HL-60/S4 treated with phorbol 12-myristate 13-acetate at 8.2 ng/mL for 4 days and 3 days (cell line): ENCODE measurements around the gene SERHL2.
"Not testable (repeated sequence)": the region's sequence is repeated elsewhere in the genome, so short reads cannot be mapped to it uniquely, and the experiment has no call there.

Source experiments
- in situ Hi-C: fragments of 300-500 bp; cut with MboI; formaldehyde crosslinking; loops from 2 replicates; pipeline ENCODE4 v1.15.0; 2022; ENCODE audit warnings: low sequenced_read_pairs

Gene SERHL2

DNA sequence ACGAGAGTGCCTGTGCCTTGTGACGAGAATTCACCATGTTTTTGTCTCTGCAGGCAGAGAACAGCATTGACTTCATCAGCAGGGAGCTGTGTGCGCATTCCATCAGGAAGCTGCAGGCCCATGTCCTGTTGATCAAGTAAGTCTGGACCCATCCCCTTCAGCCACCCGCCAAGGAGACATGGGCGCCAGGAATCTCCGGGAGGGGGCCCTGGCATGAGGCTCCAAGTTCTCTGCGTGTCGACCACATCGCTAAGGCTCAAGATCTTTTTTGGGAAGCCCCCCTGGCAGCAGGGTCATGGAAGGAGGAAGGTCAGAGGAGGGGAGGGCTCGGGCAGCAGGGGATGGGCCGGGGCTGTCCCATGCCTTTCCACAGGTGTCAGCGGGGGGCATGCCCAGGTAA, 17.3 kb downstream of the SERHL2 start:
- in situ Hi-C loops: not testable (repeated sequence)

GRCh38 chr22:42574046-42574445, 20.3 kb downstream of the SERHL2 start:
- in situ Hi-C loops: not testable (repeated sequence)

DNA sequence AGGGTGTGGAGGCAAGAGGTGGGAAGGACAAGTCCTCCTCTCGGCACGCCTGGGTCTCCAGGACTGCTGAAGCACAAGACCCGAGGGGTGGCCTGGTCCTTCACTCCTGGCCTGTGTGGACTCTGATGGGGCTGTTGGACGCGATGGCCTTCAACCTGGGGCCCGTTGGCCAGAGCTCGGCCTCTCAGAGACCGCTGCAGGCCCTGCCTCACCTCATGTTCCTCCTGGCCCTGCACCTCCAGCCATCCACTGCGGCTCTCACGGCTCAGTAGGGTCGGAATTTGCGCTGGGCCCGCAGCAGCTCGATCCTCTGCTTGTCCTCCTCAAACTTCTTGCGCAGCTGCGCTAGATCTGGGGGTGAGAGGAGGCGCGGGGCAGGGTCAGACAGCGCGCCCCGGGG, 20.7 kb downstream of the SERHL2 start:
- in situ Hi-C loops: not testable (repeated sequence)

DNA sequence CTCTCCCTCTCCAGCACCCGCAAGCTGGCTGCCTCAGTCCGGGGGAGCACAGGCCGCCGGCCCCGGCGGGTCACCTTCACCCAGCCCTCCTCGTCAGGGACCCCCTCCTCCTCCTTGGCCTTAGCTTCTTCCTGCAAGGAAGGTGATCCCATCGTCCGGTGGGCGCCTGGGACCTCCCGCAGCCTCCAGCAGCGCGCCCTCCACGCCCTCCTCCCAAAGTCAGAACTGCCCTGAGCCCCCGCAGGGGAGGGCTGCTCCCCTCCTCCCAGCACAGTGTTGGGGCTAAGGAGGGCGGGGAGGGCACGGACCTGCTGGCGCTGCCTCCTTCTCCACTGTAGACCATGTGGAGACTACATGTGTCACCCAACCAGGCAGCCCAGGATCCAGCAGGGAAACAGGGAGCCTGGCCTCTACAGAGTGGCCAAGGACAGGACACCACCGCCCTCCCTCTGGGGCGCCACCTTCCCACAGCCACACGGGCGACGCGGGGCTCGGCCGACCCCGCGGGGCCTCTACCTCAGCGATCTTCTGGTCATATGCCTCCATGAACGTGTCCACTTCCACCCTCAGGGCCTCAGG, 22.3 kb downstream of the SERHL2 start:
- in situ Hi-C loops: not testable (repeated sequence)

DNA sequence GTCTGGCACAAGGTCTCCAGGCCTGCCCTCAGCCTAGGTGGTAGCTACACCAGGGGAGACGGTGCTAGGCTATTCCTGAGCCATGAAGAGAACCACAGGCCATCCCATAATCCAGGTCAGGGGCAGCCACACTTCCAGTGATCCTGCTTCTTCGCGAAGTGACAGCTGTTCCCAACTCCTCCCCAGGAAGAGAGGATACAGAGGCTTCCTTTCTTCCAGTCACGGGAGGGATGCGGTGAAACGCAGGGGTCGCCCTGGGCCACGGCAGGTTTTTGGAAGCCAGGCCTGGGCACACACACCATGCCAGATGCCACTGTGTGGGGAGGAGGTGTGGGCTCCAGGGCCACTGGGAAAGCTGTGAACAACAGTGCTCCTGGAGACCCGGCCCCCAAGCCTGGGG, 23.4 kb downstream of the SERHL2 start:
- in situ Hi-C loops: not testable (repeated sequence)

DNA sequence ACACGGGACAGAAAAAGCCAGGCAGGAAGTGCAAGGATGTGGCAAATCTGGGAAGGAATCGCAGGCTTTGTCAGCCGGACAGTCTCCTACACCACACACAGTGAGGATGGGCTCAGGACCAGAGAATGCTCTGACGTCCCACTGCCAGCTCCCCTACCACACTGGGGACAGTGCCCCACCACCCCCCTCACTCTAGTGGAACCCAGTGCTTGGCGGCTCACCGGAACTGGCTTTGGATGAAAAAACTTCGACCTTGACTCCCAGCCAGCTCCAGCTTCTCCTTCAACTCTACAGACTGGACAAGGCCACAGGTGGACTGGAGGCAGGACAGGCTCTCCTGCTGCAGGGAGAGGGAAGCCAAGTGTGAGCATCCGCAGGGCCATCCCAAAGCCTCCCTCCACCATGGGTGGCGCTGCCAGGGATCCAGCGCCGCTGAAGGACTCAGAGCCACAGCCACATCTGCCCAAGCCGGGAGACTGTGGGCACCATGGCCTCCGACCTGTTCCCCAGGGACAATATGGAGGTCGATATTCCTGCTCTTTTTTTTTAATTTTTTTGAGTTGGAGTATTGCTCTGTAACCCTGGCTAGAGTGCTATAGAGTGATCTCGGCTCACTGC, 24.0 kb downstream of the SERHL2 start:
- in situ Hi-C loops: no loop called here

DNA sequence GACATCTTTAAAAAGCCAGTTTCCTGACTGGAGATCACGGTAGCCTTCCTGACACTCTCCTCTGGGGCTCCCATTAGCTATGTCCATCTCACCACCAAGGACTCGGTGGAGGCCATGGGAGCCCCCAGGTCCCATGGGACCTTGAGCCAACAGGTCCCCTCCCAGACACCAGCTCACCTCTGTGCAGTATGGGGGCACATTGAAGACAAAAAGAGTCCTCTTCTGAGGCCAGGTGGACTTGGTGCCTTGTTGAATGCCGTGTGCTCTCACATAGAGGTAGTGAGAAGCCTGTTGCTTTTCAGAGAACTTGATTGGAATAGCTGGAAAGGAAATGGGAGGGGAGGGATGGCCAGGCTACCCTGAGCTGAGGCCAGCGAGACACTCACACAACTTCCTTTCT, 26.3 kb downstream of the SERHL2 start:
- in situ Hi-C loops: not testable (repeated sequence)

DNA sequence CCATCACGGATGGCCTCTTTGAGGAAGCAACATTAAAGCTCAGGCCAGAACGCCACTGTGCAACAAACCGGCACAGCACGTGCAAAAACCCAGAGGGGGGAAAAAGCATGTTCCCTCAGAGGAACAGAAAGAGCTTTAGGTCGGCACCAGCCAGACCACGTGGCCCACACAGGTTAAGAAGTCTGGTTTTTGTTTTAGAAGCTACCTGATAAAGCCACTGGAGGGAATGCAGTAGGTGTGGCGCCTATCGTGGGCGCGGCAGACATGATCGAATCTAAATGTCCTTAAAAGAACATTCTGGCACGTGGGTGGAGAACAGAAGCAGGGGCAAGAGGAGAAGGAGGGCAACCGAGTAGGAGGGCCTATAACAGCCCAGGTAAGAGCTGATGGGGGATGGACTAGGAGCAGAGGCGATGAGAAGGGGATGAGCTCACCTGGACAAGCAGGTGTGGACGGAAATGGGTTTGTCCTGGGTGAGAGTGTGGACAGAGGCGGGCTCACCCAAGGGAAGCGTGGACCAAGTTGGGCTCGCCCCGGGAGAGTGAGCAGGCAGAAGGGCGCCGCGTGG, 27.5 kb downstream of the SERHL2 start:
- in situ Hi-C loops: not testable (repeated sequence)

DNA sequence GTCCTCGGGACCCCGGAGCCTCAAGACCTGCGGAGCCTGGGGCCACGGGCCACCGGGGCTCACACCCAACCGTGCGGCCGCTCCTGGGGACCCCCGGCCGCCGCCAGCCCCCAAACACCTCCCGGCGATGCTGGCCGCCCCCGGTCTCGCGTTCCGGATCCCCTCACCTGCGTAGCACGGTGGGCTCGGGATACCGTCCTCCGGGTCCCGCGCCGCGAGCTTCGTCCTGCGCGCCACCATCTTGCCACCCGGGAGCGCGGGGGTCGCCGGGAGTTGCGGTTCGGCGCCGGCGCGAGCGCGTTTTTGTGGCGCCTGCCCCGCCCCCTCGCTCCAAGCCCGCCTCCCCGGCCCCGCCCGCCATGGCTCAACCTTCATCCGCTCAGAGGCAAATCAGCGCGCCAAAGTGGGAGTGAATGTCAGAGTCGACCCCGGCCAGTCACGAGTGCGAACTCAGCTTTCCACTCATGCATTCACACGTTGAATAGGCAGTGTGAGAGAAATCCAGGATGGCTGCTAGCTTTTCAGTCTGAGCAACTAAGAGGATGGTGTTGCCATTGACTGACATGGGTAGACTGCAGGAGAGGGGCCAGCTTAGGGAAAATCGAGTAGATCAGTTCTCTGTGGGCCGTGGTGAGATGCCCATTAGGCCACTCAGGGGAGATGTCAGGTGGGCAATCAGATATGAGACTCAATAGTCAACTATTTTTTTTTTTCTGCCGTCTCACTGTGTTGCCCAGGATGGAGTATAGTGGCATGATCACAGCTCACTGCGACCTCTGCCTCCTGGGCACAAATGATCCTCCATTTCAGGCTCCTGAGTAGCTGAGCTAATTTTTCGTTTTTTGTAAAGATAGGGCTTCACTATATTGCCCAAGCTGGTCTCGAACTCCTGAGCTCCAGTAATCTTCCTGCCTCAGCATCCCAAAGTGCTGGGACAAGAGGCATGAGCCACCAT, 28.3 kb downstream of the SERHL2 start:
- in situ Hi-C loops: no loop called here

GRCh38 chr22:42582987-42583386, 29.2 kb downstream of the SERHL2 start:
- in situ Hi-C loops: no loop called here

- in situ Hi-C loops: no loop called here
Observed at GRCh38 chr22:42584364-42584940, 30.7 kb downstream of the SERHL2 start.

- in situ Hi-C loops: no loop called here
Observed at GRCh38 chr22:42585096-42585495, 31.3 kb downstream of the SERHL2 start.

GRCh38 chr22:42586381-42586780, 32.6 kb downstream of the SERHL2 start:
- in situ Hi-C loops: no loop called here

GRCh38 chr22:42587588-42588175, 33.9 kb downstream of the SERHL2 start:
- in situ Hi-C loops: no loop called here

- in situ Hi-C loops: no loop called here
Observed at GRCh38 chr22:42591987-42592386, 38.2 kb downstream of the SERHL2 start.

- in situ Hi-C loops: no loop called here
Observed at GRCh38 chr22:42595434-42595833, 41.7 kb downstream of the SERHL2 start.

GRCh38 chr22:42596336-42596735, 42.6 kb downstream of the SERHL2 start:
- in situ Hi-C loops: no loop called here

GRCh38 chr22:42596863-42597530, 43.2 kb downstream of the SERHL2 start:
- in situ Hi-C loops: no loop called here

DNA sequence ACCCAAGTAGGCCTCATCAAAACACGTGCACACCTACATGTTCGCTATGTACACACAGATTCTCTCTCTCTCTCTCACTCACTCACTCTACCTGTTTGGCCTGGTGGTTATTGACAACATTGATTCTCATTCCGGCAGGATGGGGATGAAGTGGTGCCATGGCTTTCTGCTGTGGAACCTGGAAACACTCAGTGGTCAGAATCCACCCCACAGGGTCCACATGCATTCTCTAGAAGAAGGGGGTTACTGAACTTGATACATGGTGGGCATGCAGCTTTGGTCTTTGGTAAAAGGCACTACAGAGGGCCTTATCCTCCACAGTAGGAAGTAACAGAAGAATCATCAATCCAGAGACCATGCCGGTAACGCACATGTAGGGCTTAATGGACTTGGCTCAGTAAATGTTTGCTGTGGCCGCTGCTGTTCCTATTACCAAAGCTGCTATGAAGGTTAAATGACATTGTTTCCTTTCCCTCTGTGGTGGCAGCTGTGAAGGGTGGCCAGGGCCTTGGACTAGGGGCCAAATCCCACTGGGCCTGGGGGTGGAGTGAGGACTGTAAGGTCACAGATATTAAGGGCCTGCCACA, 48.2 kb downstream of the SERHL2 start:
- in situ Hi-C loops: no loop called here

DNA sequence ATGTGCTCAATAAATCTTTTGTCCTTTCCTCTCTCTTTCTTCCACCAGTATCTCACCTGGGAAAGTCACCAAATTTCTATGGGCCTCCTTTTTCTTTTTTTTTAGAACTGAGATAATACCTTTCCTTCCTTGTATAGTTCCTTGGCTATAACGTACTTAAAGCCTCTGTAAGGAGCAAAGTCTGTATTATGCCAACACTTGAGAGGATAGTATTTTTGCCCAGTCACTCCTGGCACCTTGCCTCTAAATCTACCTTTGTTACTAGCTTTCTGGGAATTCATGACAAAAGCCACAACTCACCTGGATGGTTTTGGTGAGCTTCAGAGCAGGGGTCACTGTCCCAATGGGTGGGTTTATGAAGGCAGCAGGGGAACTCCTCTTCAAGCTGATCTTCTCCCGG, 48.7 kb downstream of the SERHL2 start:
- in situ Hi-C loops: no loop called here
